DND-41 (cell line): ENCODE results near the gene FKBP8.

Experiments used
- CTCF ChIP-seq: IDR thresholded peaks from 2 replicates; pipeline ENCODE4 v1.5.1; 2012; ENCODE audit warnings: borderline replicate concordance, low read length, moderate library complexity, mild to moderate bottlenecking; ENCODE audit not compliant: poor library complexity, severe bottlenecking; ENCODE audit errors: extremely low read depth
- EZH2 ChIP-seq: IDR thresholded peaks from 3 replicates; pipeline ENCODE4 v1.6.1; 2012; ENCODE audit warnings: borderline replicate concordance, low read depth, mild to moderate bottlenecking, moderate library complexity, low read length, inconsistent platforms; ENCODE audit not compliant: severe bottlenecking

DNA sequence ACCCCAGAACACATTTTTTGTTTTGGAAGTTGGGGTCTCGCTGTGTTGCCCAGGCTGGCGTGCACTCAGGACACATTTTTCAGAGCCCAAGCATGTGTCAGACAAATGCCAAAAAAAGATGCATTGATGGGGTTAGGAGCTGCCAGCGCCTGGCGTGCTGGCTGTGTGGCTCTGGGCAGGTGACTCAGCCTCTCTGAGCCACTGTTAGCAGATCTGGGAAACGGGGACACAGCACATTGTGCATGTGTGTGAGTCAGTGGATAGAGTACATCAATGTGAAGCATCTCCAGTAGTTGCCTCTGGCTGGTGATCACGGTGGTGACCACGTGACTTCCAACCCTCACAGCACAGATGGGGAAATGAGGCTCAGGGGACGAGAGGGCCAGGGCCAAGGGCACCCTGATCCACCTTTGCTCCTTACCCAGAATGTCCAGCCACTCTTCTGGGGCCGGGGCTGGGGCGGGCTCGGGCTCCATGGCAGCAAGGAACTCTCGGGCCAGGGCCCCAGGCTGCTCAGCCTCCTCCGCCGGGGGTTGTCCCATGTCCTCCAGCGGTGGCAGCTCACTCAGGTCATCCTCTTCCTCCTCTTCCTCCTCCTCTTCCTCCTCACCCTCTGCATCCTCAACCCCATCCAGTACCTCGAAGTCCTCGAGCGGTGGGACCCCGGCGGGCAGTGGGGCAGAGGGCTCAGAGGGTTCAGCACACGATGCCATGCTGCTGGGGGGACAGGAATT, 1.9 kb downstream of the FKBP8 start:
- TF ChIP-seq CTCF (no peak), EZH2 (no peak)
